Left renal pelvis (tissue), 4 donors: Measurements from ENCODE around the gene SLC23A2. TPM values are rescaled to one million over a fixed set of nuclear protein-coding genes. Genes with fewer than 3 reads are reported as not detected.

Source experiments
- DNase-seq, 4 donors: peaks; one replicate each; pipeline ENCODE4 v3.0.0-alpha.2; 2013; ENCODE audit warnings: low read depth in 4 of 4, low spot score in 3 of 4
- polyA plus RNA-seq, 4 donors: library from polyadenylated mRNA; unstranded; fragments of 120-200 nt; gene quantifications; one replicate each; pipeline ENCODE4 v1.2.1, GENCODE V29; 2013; ENCODE audit not compliant: insufficient read length in 4 of 4

The SLC23A2 gene
- polyA plus RNA-seq, 4 donors = 21.8 to 31.9 (median 23.1) TPM

DNA sequence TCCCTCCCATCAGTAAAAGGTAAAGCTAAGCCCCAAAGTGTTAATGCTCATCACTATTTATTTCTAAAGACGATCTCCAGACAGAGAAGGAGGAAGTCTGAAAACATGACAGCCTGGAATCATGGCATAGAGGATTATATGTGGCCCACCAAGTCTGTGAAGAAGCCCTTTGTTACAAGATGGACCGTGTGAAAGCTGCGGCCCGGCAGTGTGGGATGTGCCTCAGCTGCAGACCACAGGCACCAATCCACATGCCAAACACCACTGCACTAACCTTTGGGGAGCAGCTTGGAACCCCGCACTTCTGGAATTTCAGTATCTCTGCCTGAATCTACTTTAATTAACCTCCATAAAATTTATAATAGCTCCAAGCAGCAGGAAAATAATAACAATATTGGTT, 90.4 kb downstream of the SLC23A2 start:
- DNase-seq = no peak

DNA sequence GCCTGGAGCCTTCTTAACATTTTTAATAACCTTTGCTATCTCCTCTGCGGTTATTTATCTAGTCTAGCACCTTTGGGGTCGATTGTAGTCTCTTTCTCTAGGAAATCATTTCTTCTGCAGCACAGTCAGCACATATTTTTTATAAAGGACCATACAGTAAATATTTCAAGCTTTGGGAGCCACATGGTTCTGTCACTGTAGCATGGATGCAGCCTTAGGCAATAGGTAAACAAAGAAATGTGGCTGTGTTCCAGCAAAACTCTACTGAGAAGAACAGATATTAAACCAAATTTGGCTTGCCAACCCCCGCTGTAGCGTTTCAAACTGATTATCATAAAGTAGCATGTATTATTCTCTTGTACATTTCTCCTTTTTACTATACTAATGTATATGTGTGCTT, 95.7 kb downstream of the SLC23A2 start:
- DNase-seq = no peak

DNA sequence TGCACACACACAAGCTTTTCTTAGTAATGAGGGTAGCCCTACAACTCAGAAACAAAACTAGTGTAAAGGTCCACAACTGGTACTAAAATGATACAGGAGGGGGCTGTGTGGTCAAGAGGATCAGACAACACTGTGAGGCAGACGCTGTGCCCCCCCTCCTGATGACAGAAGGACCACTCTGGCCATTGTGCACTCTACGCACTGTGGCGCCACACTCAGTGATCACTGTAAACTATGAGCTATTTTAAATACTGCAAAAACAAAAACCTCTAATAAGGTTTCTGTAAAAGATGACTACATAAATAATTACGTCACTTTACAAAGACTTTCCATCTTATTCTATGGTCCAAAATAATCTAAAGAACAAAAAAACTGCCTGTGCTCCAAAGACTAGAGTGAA, 96.1 kb downstream of the SLC23A2 start:
- DNase-seq = no peak

DNA sequence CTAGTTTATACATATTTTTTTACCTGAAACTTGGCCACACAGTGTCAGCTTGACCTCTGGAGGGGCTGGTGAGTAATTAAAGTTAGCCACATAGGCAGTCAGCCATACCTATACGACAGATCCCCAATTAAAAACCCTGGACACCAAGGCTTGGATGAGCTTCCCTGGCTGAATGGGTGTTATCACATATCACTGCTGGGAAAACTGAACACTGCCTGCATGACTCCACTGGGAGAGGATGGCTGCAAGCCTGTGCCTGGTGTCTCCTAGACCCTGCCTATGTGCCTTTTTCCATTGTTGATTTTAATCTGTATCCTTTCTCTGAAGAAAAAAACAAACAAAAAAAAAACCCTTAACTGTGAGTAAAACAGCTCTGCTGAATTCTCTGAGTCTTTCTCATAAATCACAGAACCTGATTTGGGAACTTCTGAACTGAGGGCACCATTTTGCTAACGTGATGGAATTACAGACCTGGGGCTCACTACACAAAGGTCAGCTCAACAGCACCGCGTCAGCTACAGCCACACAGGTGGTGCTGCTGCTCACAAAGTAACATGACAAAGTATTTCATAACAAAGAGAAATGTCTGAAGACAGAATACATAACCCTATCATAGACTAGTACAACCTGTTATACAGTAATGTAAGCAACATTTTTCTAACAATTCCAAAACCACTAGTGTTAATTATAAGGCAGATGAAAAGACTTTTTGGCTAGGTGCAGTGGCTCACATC, 97.0 kb downstream of the SLC23A2 start:
- DNase-seq = no peak

DNA sequence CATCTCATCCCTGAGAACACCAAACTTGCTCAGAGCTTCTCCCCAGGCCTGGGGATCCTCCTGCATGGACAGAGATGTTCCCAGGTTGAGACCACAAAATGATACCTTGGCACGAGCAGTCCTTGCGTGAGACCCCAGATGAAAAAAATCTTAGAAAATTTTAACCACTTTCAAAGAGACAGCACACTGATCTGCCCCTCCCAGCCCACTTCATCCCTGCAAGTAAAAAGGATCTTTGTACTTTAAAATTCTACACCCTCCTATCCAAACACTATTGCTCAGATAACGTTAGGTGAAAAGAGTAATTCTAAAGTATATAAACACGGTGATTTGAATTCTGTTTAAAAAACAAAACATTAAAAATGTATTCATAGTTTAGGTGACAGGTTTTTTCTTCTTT, 98.5 kb downstream of the SLC23A2 start:
- no peak for DNase-seq

DNA sequence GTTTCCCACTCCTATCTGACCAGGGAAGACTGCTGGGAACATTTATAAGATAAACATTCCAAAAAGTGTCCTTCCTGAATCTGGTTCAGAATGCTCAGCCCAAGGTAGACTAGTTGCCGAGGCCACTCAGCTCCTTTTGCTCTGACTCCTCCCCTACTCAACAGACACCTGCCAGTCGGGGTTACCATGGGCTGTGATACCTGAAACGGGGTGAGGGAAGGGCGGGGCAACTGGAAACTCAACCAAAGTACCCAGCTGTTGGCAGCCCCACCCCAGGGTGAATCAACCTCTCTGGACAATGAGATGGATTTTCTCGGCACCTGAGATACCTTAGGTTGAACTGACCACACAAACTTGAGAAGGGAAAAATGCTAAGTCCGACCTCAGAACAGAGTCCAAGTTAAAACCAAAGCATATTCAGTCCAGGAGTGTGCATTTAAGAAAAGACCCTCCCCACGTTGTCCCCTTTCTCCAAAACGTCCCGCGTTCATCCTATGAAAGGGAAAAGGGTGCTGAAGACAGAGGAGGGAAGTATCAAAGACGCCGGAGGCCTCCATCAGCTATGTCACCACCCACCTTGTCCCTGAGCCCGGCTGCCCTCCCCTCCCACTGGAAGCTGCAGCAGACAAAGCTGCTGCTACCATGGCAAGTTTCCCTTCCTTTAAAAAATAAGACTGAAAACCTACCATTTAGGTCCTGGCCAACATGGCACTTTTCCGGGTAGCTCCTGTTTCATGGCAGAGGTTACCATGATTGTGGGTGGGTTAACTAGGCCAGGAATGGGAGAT, 100.1 kb downstream of the SLC23A2 start:
- no peak for DNase-seq

DNA sequence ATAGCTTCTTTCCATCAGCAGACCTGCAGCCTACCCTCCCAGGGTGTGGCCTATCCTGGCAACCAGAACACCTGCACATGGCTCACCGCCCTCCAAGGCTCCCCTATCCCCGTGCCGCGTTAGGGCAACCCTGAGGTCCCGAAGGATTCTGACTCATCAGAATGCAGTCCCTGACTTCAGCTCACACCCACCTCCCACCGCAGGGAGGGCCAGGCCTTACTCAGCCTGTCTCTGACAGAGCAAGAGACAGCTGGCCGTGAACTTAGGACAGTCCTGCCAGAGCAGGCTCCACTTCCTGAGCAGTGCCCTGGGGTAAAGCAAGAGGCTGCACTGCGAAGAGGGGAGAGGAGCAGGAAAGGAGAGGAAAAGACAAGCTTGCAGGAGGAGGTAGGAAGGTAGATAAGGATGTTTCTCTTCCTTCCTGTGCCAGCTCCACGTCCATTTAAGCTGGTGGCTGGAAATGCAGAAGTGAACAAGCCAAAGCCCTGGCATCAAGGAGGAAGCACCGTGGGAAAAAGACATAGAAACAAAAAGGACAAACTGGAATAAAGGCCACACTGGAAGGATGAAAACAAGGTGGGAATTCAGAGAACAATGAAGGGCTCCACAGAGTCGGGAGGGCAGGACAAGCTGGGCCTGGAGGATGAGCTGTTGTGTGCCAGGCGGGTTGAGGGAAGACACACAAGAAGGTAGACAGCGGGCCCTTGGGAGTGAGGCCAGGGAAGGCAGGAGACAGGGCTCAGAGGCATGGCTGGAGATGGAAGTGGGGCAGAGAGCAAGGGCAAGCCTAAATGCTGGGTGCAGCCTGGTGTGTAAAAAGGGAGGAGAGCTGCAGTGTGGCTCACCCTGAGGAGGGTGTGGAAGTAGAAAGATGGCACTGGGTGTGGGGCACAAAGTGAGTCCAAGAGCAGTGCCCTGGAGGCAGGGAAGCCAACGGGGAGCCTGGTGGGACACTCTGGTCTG, 102.7 kb downstream of the SLC23A2 start:
- no peak for DNase-seq

DNA sequence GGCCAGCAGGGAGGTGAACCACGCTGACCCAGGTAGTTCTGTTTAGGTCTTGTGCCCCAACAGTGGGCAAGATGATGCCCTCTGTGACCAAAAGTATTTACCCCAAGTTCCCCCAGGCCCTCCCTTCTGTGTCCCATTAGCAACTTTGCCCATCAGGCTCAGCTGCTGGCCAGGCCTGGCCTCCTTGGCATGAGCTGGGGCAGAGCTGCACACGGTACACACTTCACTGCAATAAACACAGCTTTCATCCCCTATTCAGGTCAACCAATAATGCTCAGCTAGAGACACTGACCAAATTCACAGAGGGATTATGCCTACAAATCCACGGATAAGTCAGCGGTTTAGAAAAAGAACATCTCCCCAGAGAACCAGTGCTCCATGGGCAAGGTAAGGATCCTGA, 103.7 kb downstream of the SLC23A2 start:
- DNase-seq = no peak

DNA sequence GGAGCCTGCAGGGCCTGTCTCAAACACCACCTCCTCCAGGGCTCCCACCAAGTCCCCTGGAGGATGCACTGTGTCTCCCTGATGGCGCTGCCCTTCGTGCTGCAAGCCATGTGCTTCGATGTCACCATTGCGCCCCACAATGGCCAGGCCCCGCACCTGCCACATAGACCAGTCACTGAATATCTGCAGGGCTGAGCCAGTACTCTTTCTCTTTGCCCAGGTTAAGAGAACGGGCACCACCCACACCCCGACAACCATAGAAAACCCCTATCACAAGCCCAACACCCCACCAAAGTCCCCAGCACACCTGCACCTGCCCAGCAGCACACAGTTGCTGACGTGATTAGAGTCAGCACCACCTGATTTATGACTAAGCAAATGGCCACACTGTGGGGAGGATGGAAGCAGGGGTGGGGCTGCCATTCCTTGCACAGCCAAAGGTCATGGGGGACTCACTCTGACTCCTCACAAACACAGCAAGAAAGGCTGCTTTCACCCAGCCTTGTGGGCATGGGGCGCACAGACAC, 104.3 kb downstream of the SLC23A2 start:
- no peak for DNase-seq

DNA sequence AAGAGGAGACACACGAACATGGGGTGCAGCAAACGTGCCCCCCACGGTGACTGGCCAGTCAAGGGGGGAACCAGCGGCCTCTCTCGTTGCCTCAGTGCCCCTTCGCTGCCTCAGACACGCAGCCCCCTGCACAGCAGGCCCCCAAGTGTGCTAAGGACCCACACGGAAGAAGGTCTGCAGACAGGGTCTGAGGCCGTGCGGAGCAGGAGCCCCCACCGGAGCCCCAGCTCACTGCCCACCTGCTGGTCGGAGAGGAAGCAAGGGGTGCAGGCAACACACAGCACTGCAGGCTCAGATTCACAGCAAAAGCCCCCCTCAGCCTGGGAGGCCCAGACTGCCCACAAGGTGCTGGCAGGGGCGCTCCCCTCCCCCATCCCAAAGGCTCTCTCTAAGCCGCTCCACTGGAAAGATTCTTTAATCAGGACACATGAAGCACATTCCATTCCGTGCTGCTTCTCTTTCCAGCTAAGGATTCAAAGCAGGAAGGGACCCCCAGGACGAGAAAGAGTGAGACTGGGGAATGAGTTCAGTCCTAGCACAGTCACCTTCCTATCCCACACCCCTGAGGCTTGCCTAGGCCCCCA, 105.1 kb downstream of the SLC23A2 start:
- DNase-seq = no peak

DNA sequence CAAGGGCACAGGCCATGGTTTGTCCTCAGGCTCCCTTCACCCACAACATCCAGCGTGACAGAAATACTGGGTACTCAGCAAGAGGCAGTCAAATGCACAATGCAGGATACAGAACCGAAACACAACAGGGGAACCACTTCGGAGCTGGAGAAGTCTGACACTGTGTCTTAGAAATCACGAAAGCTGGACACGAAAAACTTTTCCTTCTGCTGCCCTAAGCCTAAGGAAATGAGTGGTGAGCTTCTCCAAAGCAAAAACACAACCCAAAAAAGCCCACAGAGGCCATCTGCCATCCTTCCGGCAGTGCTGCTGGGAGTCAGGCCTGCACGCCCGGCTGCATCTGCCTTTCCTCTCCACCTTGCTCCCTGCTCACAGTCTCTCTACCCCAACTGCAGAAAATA, 106.3 kb downstream of the SLC23A2 start:
- DNase-seq = no peak

DNA sequence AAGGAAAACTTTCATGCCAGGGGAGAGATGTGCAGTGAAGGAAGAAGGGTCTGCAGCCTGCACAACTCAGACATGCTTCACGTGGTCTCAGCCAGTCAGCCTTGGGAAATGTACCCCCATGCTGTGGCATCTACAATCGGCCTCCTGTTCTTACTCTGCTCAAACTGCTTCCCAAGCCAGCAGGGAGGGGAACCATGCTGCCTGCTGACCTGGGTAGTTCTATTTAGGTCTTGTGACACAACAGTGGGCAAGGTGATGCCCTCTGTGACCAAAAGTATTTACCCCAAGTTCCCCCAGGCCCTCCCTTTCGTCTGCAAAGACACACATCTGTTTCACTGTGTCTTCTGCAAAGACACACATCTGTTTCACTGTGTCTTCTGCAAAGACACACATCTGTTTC, 106.9 kb downstream of the SLC23A2 start:
- no peak for DNase-seq

DNA sequence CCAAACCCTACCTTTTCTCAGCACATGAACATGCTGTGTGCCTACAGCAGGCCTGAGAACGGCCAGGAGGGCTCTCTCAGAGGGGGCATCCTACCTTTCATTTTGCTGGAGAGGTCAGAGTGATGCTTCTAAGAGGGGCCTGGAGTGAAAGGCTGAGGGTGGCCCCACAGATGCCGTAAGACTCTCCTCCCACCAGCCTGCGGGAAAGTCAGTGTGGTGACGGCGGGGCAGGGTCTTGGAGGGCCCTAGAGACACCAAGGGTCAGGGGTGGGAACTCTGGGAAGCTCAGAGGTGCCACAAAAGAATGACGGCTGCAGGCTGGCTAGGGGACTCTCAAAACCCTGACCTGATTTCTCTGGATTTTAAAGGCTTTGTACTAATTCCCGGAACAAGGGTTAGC, 107.6 kb downstream of the SLC23A2 start:
- DNase-seq = no peak

DNA sequence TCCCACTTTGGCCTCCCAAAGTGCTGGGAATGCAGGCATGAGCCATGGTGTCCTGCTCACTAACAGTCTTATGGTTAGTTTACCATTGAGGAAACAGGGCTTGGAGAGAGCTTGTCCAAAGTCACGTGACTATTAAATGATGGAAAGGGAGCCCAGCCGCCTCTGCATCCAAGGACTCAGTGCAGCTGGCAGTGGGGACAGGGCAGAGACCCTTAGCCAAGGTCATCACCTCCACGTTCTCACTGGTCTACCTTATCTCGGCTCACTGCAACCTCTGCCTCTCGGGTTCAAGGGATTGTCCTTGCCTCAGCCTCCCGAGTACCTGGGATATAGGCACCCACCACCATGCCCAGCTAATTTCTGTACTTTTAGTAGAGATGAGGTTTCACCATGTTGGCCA, 109.3 kb downstream of the SLC23A2 start:
- DNase-seq = no peak

DNA sequence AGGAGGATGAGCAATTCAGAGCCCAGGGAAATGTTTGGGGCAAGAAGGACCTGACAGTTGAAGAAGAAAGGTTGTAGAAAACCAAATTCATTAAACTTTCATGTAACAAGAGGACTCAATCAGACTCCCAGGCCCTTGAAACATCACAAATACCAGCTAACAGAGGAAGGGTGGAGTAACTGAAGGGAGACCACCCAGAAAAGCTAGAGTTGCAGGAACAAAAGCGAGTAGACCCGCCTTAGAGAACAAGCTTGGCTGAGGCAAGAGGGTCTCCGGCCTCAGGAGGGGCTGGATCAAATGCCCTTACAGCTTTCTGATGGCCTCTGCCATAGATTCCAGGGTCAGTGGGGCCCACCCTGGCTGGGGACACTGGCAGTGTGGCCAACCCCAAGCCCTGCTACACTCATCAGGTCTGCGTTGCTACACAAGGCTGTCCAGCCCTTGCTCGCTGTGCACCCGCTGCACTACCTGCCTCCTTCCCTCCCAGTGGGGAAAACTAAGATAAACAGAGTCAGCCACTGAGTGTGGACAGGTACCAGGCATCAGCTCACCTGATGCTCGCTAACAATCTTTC, 110.0 kb downstream of the SLC23A2 start:
- no peak for DNase-seq

DNA sequence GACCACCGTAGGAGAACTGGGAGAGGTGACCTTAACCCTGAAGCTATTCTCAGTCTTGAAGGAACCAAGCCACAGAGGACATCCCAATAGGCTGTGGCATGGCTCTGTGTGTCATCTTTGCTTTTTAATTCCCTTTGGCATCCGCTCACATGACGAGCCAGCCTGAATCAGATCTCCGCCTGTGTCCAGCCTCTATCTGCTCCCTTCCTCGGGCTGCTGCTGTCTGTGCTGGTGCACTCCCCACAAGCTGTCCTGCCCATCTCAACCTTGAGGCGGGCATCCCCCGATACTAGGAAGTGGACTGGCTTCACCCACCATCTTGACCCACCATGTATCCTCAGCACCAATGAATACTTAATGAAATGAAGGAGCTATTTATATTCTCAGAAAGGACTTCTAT, 111.9 kb downstream of the SLC23A2 start:
- no peak for DNase-seq

DNA sequence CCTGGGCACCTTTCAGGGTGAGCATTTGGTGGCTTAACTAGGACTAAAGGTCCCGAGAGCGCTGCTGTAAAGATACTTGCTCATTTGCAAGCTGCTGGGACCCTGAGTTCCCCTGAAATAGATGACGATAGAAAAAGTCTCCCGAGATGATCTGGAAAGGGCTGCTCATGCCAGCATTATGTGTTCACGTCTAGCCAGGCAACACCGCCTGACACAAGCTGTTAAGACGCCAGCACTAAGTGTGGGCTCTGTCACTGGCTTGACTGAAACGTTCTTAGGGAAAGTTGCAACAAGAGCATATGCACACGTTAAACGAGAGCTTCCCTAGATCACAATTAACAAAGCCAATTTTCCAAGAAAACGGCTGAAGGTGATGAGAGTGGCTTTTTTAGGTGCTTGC, 113.7 kb downstream of the SLC23A2 start:
- DNase-seq = no peak

DNA sequence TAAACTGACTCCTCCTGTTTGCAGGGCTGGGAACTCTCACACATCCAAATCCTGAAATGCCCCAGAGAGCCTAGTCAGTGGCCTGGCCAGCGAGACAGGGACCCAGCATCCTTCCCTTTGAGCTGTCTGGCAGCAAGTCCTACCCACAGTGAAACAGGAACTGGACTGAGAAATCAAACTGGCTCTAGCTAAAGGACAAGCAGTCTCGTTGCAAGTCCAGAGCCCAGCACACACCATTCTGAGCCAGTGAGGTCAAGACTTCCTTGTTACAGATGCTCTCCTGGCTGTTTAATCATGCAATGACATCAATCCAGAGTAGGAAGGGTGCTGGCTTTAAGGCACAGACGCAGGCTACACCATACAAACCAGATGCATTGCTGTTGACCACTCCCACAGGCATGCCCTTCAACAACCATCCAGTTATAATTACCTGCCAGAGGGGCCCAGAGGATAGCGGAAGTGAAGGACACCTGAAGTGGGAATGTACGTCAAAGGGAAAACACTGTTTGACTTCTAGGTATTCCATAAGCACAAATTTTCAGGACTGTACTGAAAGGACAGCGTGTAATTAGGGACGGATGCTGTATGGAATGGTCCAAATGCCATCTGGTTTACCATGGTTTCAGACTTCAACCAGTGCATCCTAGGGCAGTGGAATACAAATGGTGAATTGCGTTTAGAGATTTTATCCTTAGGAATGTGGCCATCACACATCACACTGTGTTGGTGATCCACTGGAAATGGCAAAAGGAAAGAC, 114.4 kb downstream of the SLC23A2 start:
- no peak for DNase-seq

DNA sequence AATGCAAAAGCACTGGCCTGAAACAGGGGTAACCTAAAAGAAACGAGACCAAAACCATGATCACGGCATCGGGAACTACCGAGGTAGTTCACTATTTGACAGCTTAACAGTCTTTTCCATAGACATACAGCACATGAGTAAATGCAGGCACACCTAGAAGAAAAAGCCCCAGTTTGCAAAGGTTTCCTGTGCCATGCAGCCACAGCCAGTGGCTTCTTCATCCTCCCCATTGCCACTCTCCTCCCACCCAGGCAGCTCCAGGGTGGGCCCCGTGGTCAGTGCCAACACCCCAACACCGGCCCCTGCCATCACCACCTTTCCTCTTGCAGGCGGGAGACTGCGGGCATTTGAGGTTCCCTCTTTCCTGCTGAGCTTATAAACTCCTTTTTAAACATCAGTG, 115.4 kb downstream of the SLC23A2 start:
- no peak for DNase-seq
